Common myeloid progenitor, CD34-positive (primary cell): ENCODE results near the gene BICRAL.
"Not testable (repeated sequence)": the region's sequence is repeated elsewhere in the genome, so short reads cannot be mapped to it uniquely, and the experiment has no call there.

Experiments
- CTCF ChIA-PET: fragments of 350-600 bp; sonication (Branson Sonifier 250); formaldehyde crosslinking; loops from one replicate; lab custom pipeline; 2021; ENCODE audit warnings: antibody characterized with exemption; lab: Charles Lee
- POLR2A ChIA-PET: fragments of 350-600 bp; sonication (Branson Sonifier 250); formaldehyde crosslinking; loops from one replicate; lab custom pipeline; 2021; ENCODE audit warnings: antibody characterized with exemption; lab: Charles Lee
- DNase-seq, 3 donors: peaks; one replicate each; pipeline versions ENCODE4 v3.0.0 to v3.0.0-alpha.2; 2013
- H3K27ac ChIP-seq, 2 experiments: 1 replicate in 1 of 2; 2 replicates in 1 of 2; pipeline ENCODE4 v1.7.0; 2013; ENCODE audit warnings: inconsistent platforms in 2 of 2, low read length in 2 of 2, mild to moderate bottlenecking in 2 of 2, low read depth in 1 of 2, moderate library complexity in 1 of 2; ENCODE audit not compliant: severe bottlenecking in 2 of 2, insufficient read depth in 1 of 2, poor library complexity in 1 of 2
- H3K27me3 ChIP-seq, 5 experiments: replicated peaks in 2 of 5; 1 replicate in 3 of 5; 2 replicates in 2 of 5; pipeline versions ENCODE4 v1.6.1 to v1.7.0; 2013; ENCODE audit warnings: low read length in 4 of 5, mild to moderate bottlenecking in 2 of 5, moderate library complexity in 2 of 5, inconsistent platforms in 1 of 5; ENCODE audit not compliant: insufficient read depth in 5 of 5, control insufficient read depth in 4 of 5
- H3K36me3 ChIP-seq, 4 experiments: 1 replicate in 2 of 4; 2 replicates in 2 of 4; pipeline versions ENCODE4 v1.6.1 to v1.7.0; 2013; ENCODE audit warnings: low read length in 3 of 4, control low read depth in 1 of 4, mild to moderate bottlenecking in 1 of 4; ENCODE audit not compliant: control insufficient read depth in 4 of 4, insufficient read depth in 4 of 4
- H3K4me1 ChIP-seq, 4 experiments: 1 replicate in 3 of 4; 2 replicates in 1 of 4; pipeline versions ENCODE4 v1.6.1 to v1.7.1; 2013; ENCODE audit warnings: low read length in 3 of 4, mild to moderate bottlenecking in 3 of 4, control low read depth in 1 of 4, inconsistent platforms in 1 of 4, moderate library complexity in 1 of 4; ENCODE audit not compliant: control insufficient read depth in 4 of 4, insufficient read depth in 4 of 4; ENCODE audit errors: control extremely low read depth in 1 of 4
- H3K4me3 ChIP-seq, 7 experiments: 1 replicate in 4 of 7; 2 replicates in 3 of 7; pipeline versions ENCODE4 v1.5.1 to v1.7.0; 2013; ENCODE audit warnings: mild to moderate bottlenecking in 7 of 7, low read length in 6 of 7, moderate library complexity in 6 of 7, inconsistent platforms in 2 of 7, low read depth in 2 of 7, control low read depth in 1 of 7; ENCODE audit not compliant: insufficient read depth in 4 of 7, control insufficient read depth in 1 of 7; ENCODE audit errors: extremely low read depth in 1 of 7
- H3K9me3 ChIP-seq, 5 experiments: 1 replicate in 4 of 5; 2 replicates in 1 of 5; pipeline versions ENCODE4 v1.6.1 to v1.7.1; 2013; ENCODE audit warnings: low read length in 4 of 5, mild to moderate bottlenecking in 2 of 5, inconsistent platforms in 1 of 5, low read depth in 1 of 5, moderate library complexity in 1 of 5; ENCODE audit not compliant: control insufficient read depth in 4 of 5, insufficient read depth in 2 of 5; ENCODE audit errors: control extremely low read depth in 1 of 5
- WGBS: methylation state at CpG from one replicate; pipeline ENCODE4 v1.1.5; 2013; ENCODE audit not compliant: insufficient coverage; 5-methylcytosine and 5-hydroxymethylcytosine counted together

BICRAL gene

DNA sequence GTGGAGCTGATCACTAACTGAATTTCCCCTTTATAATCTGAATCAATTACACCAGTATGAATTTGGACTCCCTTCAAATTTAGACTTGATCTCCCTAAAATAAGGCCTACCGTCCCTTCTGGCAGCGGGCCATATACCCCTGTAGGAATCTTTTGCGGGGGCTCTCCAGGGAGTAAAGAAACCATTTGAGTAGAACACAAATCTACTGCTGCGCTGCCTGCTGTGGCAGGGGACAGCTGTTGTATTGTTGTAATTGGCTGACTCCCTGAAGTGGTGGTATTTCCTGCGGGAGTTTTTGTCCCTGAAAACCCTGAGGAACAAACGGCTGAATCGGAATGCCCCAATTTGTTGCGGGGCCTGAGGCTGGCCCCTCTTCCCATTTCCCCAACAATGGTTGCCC, 118.0 kb downstream of the BICRAL start:
- CTCF ChIA-PET = interaction anchor here (0.8 to 4.0 kb wide), 8 partner anchors 9 to 243 kb away, joined by 3 to 39 read pairs (median 4); partner anchors contain the start of gene RPL7L1

DNA sequence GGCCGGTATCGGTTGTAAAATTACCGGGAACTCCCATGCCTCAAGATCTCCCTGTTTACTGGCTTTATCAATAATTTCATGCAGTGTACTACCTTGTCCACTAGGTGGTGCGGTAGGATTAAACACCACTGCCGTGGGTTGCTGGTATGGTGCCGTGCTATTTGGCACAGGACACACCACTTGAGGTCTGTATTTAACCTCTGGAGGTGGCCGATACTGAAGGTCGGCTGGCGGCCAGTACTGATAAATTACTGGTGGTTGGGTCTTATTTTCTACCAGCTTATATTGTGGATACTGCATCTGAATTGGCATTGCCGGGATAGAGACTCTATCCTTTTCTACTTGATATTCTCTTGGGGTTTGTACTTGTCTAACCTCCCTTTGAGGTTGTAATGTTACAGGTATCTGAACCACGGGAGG, 119.7 kb downstream of the BICRAL start:
- no peak overlapping the region for H3K27ac ChIP-seq
- ChIA-PET POLR2A (interaction anchor here (1.1 kb wide), 1 partner anchor 112 kb away, joined by 3 read pairs; the partner anchor contains the start of genes KLHDC3 and MEA1), CTCF (interaction anchor here (0.6 to 4.0 kb wide), 19 partner anchors 10 to 246 kb away, joined by 3 to 39 read pairs (median 3); partner anchors contain the start of genes CNPY3 and PPP2R5D)
- DNase-seq = peak; percentile 80 to 86 (median 82)
- H3K9me3 ChIP-seq = no peaks in the 10 kb centered on the region
- no peaks in the 10 kb centered on the region for H3K27me3 ChIP-seq
- 4% methylated on average over 4 of the region's 11 CpGs for WGBS
- no peaks in the 10 kb centered on the region for H3K36me3 ChIP-seq
- peak overlapping the region in 2 of 7 experiments; percentile 2 to 15 for H3K4me3 ChIP-seq
- peaks cover 0 to 18% (median 11%) of the 10 kb centered on the region in 4 experiments for H3K4me1 ChIP-seq

More for the DNA sequence above, 118.0 kb downstream of the BICRAL start:
- H3K4me1 ChIP-seq = peaks cover 0 to 18% (median 11%) of the 10 kb centered on the region in 4 experiments
- WGBS = 94% methylated on average over 7 of the region's 8 CpGs
- no peaks in the 10 kb centered on the region for H3K27me3 ChIP-seq
- no peaks in the 10 kb centered on the region for H3K9me3 ChIP-seq
- POLR2A ChIA-PET = no interaction called here
- H3K36me3 ChIP-seq = no peaks in the 10 kb centered on the region
- H3K27ac ChIP-seq = no peak overlapping the region
- DNase-seq = no peak
- H3K4me3 ChIP-seq = no peak overlapping the region

DNA sequence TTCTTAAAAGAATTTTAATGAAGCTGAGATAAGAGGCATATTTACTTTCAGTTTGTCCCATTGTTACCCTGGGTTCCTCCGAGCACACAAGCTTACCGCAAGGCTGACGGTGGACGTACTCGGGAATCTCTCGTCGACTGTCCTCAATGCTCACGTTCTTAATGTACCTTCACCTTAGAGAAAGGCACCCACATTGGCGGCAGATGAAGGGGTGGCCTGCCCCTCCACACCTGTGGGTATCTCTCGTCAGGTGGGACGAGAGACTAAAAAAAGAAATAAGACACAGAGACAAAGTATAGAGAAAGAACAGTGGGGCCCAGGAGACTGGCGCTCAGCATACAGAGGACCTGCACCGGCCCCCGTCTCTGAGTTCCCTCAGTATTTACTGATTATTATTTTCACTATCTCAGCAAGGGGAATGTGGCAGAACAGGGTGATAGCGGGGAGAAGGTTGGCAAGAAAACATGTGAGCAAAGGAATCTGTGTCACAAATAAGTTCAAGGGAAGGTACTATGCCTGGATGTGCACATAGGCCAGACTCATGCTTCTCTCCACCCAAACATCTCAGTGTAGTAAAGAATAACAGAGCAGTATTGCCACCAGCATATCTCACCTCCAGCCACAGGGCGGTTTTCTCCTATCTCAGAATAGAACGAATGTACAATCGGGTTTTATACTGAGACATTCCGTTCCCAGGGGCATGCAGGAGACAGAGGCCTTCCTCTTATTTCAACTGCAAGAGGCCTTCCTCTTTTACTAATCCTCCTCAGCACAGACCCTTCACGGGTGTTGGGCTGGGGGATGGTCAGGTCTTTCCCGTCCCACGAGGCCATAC, 120.8 kb downstream of the BICRAL start:
- not testable (repeated sequence) for H3K27ac ChIP-seq

DNA sequence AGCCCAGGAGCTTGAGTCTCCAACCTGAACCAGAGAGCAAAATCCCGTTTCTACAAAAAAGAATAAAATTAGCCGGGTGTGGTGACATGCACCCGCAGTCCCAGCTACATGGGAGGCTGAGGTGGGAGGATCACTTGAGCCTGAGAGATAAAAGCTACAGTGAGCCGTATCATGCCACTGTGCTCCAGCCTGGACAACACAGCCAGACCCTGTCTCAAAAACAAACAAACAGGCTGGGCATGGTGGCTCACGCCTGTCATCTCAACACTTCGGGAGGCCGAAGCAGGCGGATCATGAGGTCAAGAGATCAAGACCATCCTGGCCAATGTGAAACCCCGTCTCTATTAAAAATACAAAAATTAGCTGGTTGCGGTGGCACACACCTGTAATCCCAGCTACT, 122.6 kb downstream of the BICRAL start:
- Histone ChIP-seq H3K9me3 (no peaks in the 10 kb centered on the region), H3K4me1 (peaks cover 0 to 15% (median 10%) of the 10 kb centered on the region in 4 experiments), H3K36me3 (no peaks in the 10 kb centered on the region), H3K27ac (no peak overlapping the region), H3K27me3 (no peaks in the 10 kb centered on the region), H3K4me3 (no peak overlapping the region)
- CTCF ChIA-PET = interaction anchor here (0.9 to 1.4 kb wide), 5 partner anchors 19 to 241 kb away, joined by 3 read pairs; no protein-coding TSS in a partner anchor
- POLR2A ChIA-PET = no interaction called here
- DNase-seq = no peak
- WGBS = 96% methylated on average over 9 of the region's 10 CpGs

More for the DNA sequence above, 120.8 kb downstream of the BICRAL start:
- H3K4me3 ChIP-seq, POLR2A ChIA-PET, H3K36me3 ChIP-seq, H3K27me3 ChIP-seq, H3K9me3 ChIP-seq: not testable (repeated sequence)
- peaks cover 0 to 18% (median 11%) of the 10 kb centered on the region in 4 experiments for H3K4me1 ChIP-seq
- CTCF ChIA-PET = interaction anchor here (1.0 to 3.3 kb wide), 7 partner anchors 29 to 244 kb away, joined by 3 to 16 read pairs (median 5); no protein-coding TSS in a partner anchor
- peak in 2 of 3 donors; percentile 29 to 44 for DNase-seq
- WGBS = 91% methylated on average over 15 of the region's 22 CpGs

DNA sequence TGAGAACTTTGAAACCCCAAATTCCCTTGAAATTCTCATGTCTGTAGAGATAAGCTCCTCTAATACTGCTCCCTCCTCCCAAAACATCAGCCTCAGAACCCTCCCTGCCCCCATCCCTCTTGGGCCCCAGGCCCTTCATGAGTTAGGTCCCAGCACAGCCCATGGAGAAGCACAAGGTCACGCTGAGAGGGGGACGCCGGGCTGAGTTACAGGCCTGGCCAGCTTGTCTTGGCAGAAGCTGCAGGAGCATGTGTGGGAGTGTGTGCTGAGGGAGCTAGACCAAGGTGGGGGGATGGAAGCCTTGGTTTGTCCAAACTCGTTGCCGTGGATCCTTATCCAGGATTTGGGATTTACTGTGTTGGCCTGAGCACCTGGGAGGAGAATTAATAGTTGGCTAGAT, 125.5 kb downstream of the BICRAL start:
- WGBS = 96% methylated on average over 5 of the region's 5 CpGs
- Histone ChIP-seq H3K9me3 (no peaks in the 10 kb centered on the region), H3K27ac (no peak overlapping the region), H3K4me3 (no peak overlapping the region), H3K27me3 (peaks cover 0 to 5% (median 0%) of the 10 kb centered on the region in 5 experiments), H3K36me3 (no peaks in the 10 kb centered on the region), H3K4me1 (peaks cover 0 to 10% (median 6%) of the 10 kb centered on the region in 4 experiments)
- POLR2A ChIA-PET = no interaction called here
- CTCF ChIA-PET = interaction anchor here (1.2 to 2.4 kb wide), 2 partner anchors 78 to 236 kb away, joined by 4 to 6 read pairs; partner anchors contain the start of gene PPP2R5D
- DNase-seq = no peak

DNA sequence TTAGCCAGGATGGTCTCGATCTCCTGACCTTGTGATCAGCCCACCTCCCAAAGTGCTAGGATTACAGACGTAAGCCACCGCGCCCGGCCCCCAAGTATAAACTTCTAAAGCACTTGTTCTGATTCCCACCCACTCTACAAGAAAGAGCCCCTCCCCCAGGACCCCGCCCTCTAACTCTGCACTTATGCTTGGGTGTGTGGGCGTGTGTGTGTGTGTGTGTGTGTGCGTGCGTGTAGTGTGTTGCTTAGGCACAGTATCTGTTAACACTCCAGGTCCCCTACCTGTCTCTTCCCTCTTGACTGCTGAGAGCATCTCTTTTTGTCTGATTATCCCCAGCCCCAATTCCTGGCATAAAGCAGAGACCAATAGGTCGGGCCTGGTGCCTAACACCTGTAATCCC, 128.0 kb downstream of the BICRAL start:
- Histone ChIP-seq H3K4me3 (no peak overlapping the region), H3K27ac (no peak overlapping the region), H3K27me3 (peaks cover 0 to 5% (median 0%) of the 10 kb centered on the region in 5 experiments), H3K9me3 (no peaks in the 10 kb centered on the region), H3K36me3 (no peaks in the 10 kb centered on the region), H3K4me1 (peaks cover 0 to 7% (median 2%) of the 10 kb centered on the region in 4 experiments)
- ChIA-PET CTCF (interaction anchor here (0.6 kb wide), 1 partner anchor 26 kb away, joined by 3 read pairs; no protein-coding TSS in a partner anchor), POLR2A (no interaction called here)
- 100% methylated on average over 6 of the region's 10 CpGs for WGBS
- no peak for DNase-seq
